Smooth muscle cell (in vitro differentiated cells): Measurements from ENCODE around the gene DOC2B. TPM values are rescaled to one million over a fixed set of nuclear protein-coding genes. Genes with fewer than 3 reads are reported as not detected.
A peak's percentile ranks its signal among the peaks of the same experiment; 100 is the strongest.

Experiments
- DNase-seq: peaks from one replicate; lab custom pipeline; 2025; ENCODE audit not compliant: unreplicated experiment; lab: John Stamatoyannopoulos, UW
- H2AFZ ChIP-seq: fragments of 200-600 bp; sonication (generic); 2 replicates; pipeline ENCODE4 v1.6.0; 2016; ENCODE audit warnings: antibody characterized with exemption, low read depth, mild to moderate bottlenecking
- H3F3A ChIP-seq: fragments of 200-600 bp; sonication (generic); 2 replicates; pipeline ENCODE4 v1.6.0; 2017; ENCODE audit warnings: antibody characterized with exemption, low read depth
- H3K27ac ChIP-seq: fragments of 200-600 bp; sonication (generic); 2 replicates; pipeline ENCODE4 v1.5.1; 2016; ENCODE audit warnings: low read depth, mild to moderate bottlenecking
- H3K27me3 ChIP-seq: fragments of 200-600 bp; sonication (generic); 2 replicates; pipeline ENCODE4 v1.6.1; 2016; ENCODE audit warnings: low read depth, mild to moderate bottlenecking
- H3K36me3 ChIP-seq: fragments of 200-600 bp; sonication (generic); 2 replicates; pipeline ENCODE4 v1.5.1; 2016; ENCODE audit warnings: low read depth
- H3K4me1 ChIP-seq: fragments of 200-600 bp; sonication (generic); 2 replicates; pipeline ENCODE4 v1.5.1; 2016; ENCODE audit warnings: low read depth
- H3K4me2 ChIP-seq: fragments of 200-600 bp; sonication (generic); 2 replicates; pipeline ENCODE4 v1.6.0; 2016; ENCODE audit warnings: mild to moderate bottlenecking
- H3K4me3 ChIP-seq: fragments of 200-600 bp; sonication (generic); 2 replicates; pipeline ENCODE4 v1.5.1; 2016; ENCODE audit warnings: mild to moderate bottlenecking
- H3K79me2 ChIP-seq: fragments of 200-600 bp; sonication (generic); 2 replicates; pipeline ENCODE4 v1.6.0; 2016; ENCODE audit warnings: low read depth, mild to moderate bottlenecking
- H3K9ac ChIP-seq: fragments of 200-600 bp; sonication (generic); 2 replicates; pipeline ENCODE4 v1.6.0; 2016; ENCODE audit warnings: low read depth
- H3K9me3 ChIP-seq: fragments of 200-600 bp; sonication (generic); replicated peaks from 2 replicates; pipeline ENCODE4 v1.5.1; 2016; ENCODE audit warnings: low read depth
- H4K20me1 ChIP-seq: fragments of 200-600 bp; sonication (generic); 2 replicates; pipeline ENCODE4 v1.6.0; 2016; ENCODE audit warnings: low read depth
- CTCF ChIP-seq: fragments of 200-600 bp; sonication (generic); IDR thresholded peaks from 2 replicates; pipeline ENCODE4 v1.5.1; 2017; ENCODE audit warnings: borderline replicate concordance, mild to moderate bottlenecking, antibody characterized with exemption; ENCODE audit not compliant: insufficient read depth, poor library complexity, severe bottlenecking
- WGBS: methylation state at CpG from one replicate; pipeline ENCODE4 v1.1.7; 2016; ENCODE audit warnings: low lambda C conversion rate; 5-methylcytosine and 5-hydroxymethylcytosine counted together
- polyA plus RNA-seq: library from polyadenylated mRNA; unstranded; fragments of >200 nt; fragmentation: Nextera tagmentation; extraction: Ambion mirVana; gene quantifications from 2 replicates; pipeline ENCODE4 v1.2.1, GENCODE V29; 2016
- total RNA-seq: library from RNA; depleted of rRNA; stranded (reverse); fragments of >200 nt; gene quantifications from 2 replicates; pipeline ENCODE4 v1.2.3, GENCODE V29; 2014

The DOC2B gene
- total RNA-seq = 0.27 TPM in 2 replicates
- 0.24 and 0.48 TPM in 2 replicates for polyA plus RNA-seq

- Histone ChIP-seq H3K4me2 (peak within 1 kb of the TSS; percentile 86), H3K4me3 (peak within 1 kb of the TSS; percentile 49), H4K20me1 (no peaks in the 10 kb centered on the region), H3K27me3 (peaks cover 69% of the 10 kb centered on the region), H3K79me2 (no peaks in the 10 kb centered on the region), H3F3A (no peaks in the 10 kb centered on the region), H3K9me3 (no peaks in the 10 kb centered on the region), H3K4me1 (peaks cover 3% of the 10 kb centered on the region), H2AFZ (peak within 1 kb of the TSS; percentile 43), H3K27ac (no peak within 1 kb of the TSS), H3K9ac (no peak within 1 kb of the TSS), H3K36me3 (no peaks in the 10 kb centered on the region)
- WGBS = 18% methylated on average over 37 of the region's 120 CpGs
- TF ChIP-seq CTCF = no peak
- DNase-seq = no peak
These were observed at the start of gene DOC2B for GRCh38 chr17:181245-182049. Gene DOC2B (minus strand): TSS chr17:181650. CDS start chr17:181479, 171 bp downstream.

GRCh38 chr17:230395-230770, 48.9 kb upstream of the DOC2B start:
- 90% methylated on average over 7 of the region's 7 CpGs for WGBS
- Histone ChIP-seq H3K9me3 (no peaks in the 10 kb centered on the region), H2AFZ (no peak overlapping the region), H3K79me2 (no peaks in the 10 kb centered on the region), H3K4me3 (no peak overlapping the region), H3K36me3 (no peaks in the 10 kb centered on the region), H4K20me1 (no peaks in the 10 kb centered on the region), H3K27ac (no peak overlapping the region), H3K4me2 (no peak overlapping the region), H3K27me3 (no peaks in the 10 kb centered on the region), H3K4me1 (peaks cover 9% of the 10 kb centered on the region), H3K9ac (no peak overlapping the region), H3F3A (peaks cover 3% of the 10 kb centered on the region)
- DNase-seq = no peak
- no peak for TF ChIP-seq CTCF

- Histone ChIP-seq H3K27me3 (no peaks in the 10 kb centered on the region), H3K9ac (no peak overlapping the region), H3K9me3 (no peaks in the 10 kb centered on the region), H3K4me1 (peaks cover 9% of the 10 kb centered on the region), H3K4me3 (no peak overlapping the region), H3K79me2 (no peaks in the 10 kb centered on the region), H3K36me3 (no peaks in the 10 kb centered on the region), H3F3A (peaks cover 3% of the 10 kb centered on the region), H3K27ac (no peak overlapping the region), H3K4me2 (no peak overlapping the region), H2AFZ (no peak overlapping the region), H4K20me1 (no peaks in the 10 kb centered on the region)
- no peak for TF ChIP-seq CTCF
- no peak for DNase-seq
- WGBS = 94% methylated on average over 15 of the region's 15 CpGs
These were observed 48.4 kb upstream of the DOC2B start for GRCh38 chr17:229709-230394.
